ENCODE measurements around the gene NLRP10. TPM values are rescaled to one million over a fixed set of nuclear protein-coding genes. Genes with fewer than 3 reads are reported as not detected.

NLRP10 gene
- not detected for total RNA-seq
- polyA plus RNA-seq: not detected
- long read RNA-seq, donor 1: 0 reads
- long read RNA-seq, donor 2: 0 reads
- long read RNA-seq, donor 3: 0 reads

DNA sequence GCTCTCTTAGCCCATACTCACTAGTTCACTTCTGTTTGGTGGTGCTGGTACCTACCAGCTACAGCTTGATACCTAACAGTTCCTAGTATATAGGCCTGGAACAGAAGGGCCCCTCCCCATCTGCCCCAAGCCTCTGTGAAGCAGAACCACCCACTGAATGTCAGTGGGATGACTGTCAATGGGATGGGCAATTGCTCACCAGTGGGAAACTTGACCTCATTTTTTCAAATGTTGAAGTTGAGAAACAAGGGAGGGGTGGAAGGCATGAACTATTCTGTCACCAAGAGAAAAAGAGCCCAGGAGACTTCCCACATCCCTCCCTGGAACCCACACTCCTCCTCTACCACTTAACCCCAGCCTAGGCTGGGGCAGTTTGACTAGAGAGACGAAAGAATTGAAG lies at the start of gene NLRP10:
Gene NLRP10, minus strand, starts transcription at position 62 of the 400 bp plus-strand sequence. CDS start 1,952 bp downstream, outside the sequence.
- no peak within 1 kb of the TSS for H3K4me3 ChIP-seq
- 69 to 91% (median 81%) methylated on average over 1 of the region's 1 CpG for WGBS, 4 donors
- H3K27ac ChIP-seq: no peak within 1 kb of the TSS
- H3K9me3 ChIP-seq: no peaks in the 10 kb centered on the region
- no peak for ATAC-seq
- H3K36me3 ChIP-seq: no peaks in the 10 kb centered on the region
- intact Hi-C loops (cut with DNase I): no loop called here
- DNase-seq: no peak
- no peaks in the 10 kb centered on the region for H3K4me1 ChIP-seq
- TF ChIP-seq POLR2A (IDR thresholded peaks at IDR 0.05): no peak
- TF ChIP-seq CTCF (IDR thresholded peaks at IDR 0.05): no peak
- H3K27me3 ChIP-seq: peaks cover 0 to 13% (median 0%) of the 10 kb centered on the region in 9 donors

- H3K27ac ChIP-seq: no peak overlapping the region
- no peaks in the 10 kb centered on the region for H3K36me3 ChIP-seq
- no peak for DNase-seq
- no peak for TF ChIP-seq CTCF (IDR thresholded peaks at IDR 0.05)
- TF ChIP-seq POLR2A (IDR thresholded peaks at IDR 0.05): no peak
- WGBS, 4 donors: 75 to 89% (median 82%) methylated on average over 5 of the region's 5 CpGs
- no peak overlapping the region for H3K4me3 ChIP-seq
- no peak for ATAC-seq
- intact Hi-C loops (cut with DNase I): loop anchor here in 1 of 10 donors (5.0 kb wide), 1 partner anchor 73 kb away; no protein-coding TSS in a partner anchor
- H3K4me1 ChIP-seq: peaks cover 0 to 8% (median 0%) of the 10 kb centered on the region in 12 donors
- H3K9me3 ChIP-seq: no peaks in the 10 kb centered on the region
- H3K27me3 ChIP-seq: peaks cover 0 to 33% (median 0%) of the 10 kb centered on the region in 9 donors
These were observed 48.6 kb upstream of the NLRP10 start for GRCh38 chr11:8013833-8014232.

- Histone ChIP-seq H3K36me3 (no peaks in the 10 kb centered on the region), H3K4me3 (no peak overlapping the region), H3K4me1 (no peaks in the 10 kb centered on the region), H3K27ac (no peak overlapping the region), H3K9me3 (no peaks in the 10 kb centered on the region), H3K27me3 (peaks cover 0 to 15% (median 0%) of the 10 kb centered on the region in 9 donors)
- intact Hi-C loops (cut with DNase I): loop anchor here in 2 of 10 donors (2.0 to 5.0 kb wide), 2 partner anchors 75 to 87 kb away; no protein-coding TSS in a partner anchor
- WGBS, 4 donors: 58 to 63% (median 60%) methylated on average over 4 of the region's 4 CpGs
- DNase-seq (no peak), ATAC-seq (no peak)
- TF ChIP-seq CTCF (IDR thresholded peaks at IDR 0.05) (no peak), POLR2A (IDR thresholded peaks at IDR 0.05) (no peak)
These were observed 46.8 kb upstream of the NLRP10 start for GRCh38 chr11:8011981-8012444.

DNA sequence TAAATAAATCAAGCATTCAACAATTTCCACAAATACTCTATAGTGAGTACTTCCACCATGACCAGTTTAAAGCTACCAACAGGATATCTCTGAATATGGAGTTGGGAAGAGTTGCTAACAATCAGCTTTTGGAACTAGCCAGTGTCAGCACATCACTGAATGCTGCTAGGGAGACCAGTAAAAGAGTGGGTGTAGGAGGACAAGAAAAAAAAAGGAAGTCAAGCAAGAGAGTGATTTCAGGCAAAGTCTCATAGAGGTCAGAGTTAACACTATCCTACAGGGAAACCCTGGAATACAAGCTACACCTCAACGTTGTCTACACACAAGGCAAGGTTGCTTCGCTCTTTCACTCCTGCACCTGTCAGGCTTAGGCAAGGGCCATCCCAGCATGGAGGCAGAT lies 46.1 kb upstream of the NLRP10 start:
- H3K36me3 ChIP-seq: no peaks in the 10 kb centered on the region

More for the DNA sequence above, 46.1 kb upstream of the NLRP10 start:
- no peak for DNase-seq
- TF ChIP-seq CTCF (IDR thresholded peaks at IDR 0.05) (no peak), POLR2A (IDR thresholded peaks at IDR 0.05) (no peak)
- Histone ChIP-seq H3K4me1 (no peaks in the 10 kb centered on the region), H3K4me3 (no peak overlapping the region), H3K9me3 (no peaks in the 10 kb centered on the region), H3K27ac (no peak overlapping the region), H3K27me3 (peaks cover 0 to 8% (median 0%) of the 10 kb centered on the region in 9 donors)
- no peak for ATAC-seq
- intact Hi-C loops (cut with DNase I): loop anchor here in 2 of 10 donors (2.0 to 5.0 kb wide), 2 partner anchors 76 to 87 kb away; no protein-coding TSS in a partner anchor
- 78 to 92% (median 88%) methylated on average over 2 of the region's 2 CpGs for WGBS, 4 donors
